Anterior cingulate cortex (tissue), 58 donors: Measurements from ENCODE around the gene AQP12B.
"Not testable (repeated sequence)": the region's sequence is repeated elsewhere in the genome, so short reads cannot be mapped to it uniquely, and the experiment has no call there.

Source experiments
- DNase-seq, 58 donors: peaks; one replicate each; lab custom pipeline; 2025; lab: John Stamatoyannopoulos, UW

The AQP12B gene

GRCh38 chr2:240702640-240703011 lies 19.9 kb upstream of the AQP12B start:
- DNase-seq, result no peak

GRCh38 chr2:240701736-240702639 lies 19.3 kb upstream of the AQP12B start:
- no peak for DNase-seq

- no peak for DNase-seq
Observed at GRCh38 chr2:240701091-240701735, 18.5 kb upstream of the AQP12B start.

- DNase-seq, result not testable (repeated sequence)
Observed at GRCh38 chr2:240700616-240701015, 17.9 kb upstream of the AQP12B start.

- DNase-seq, result not testable (repeated sequence)
Observed at GRCh38 chr2:240699835-240700234, 17.1 kb upstream of the AQP12B start.

DNA sequence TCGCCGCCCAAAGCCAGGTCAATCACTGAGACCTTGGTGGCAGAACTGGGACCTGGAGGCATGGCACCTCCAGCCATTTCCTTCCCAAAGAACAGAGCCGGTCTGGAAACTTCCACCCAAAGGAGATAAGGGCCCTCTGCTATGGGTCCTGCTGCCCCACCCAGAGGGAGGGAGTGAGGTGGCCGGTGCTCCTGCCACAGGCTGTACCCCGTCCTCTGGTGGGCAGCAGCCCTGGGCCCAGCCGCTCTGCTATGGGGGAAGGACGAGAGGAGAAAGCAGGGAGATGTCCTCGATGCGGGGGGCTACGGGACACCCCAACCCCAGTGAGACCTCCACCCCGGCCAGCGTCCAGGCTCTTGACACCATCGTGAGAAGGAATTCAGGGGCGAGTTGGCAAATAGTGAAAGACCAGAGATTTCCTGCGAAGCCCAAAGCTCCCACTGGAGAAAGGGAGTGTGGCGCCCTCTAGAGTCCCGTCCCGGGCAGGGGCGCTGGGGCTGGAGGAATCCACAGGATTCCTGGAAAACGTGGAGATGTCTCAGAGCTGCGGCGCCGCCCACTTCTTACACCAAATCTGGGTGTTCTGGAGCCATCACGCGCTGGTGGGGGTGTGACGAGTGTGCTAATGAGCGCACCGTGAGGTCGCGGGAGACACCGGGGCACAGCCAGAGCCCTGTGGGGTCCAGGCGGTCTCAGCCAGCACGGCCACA lies 16.3 kb upstream of the AQP12B start:
- DNase-seq, result not testable (repeated sequence)

DNA sequence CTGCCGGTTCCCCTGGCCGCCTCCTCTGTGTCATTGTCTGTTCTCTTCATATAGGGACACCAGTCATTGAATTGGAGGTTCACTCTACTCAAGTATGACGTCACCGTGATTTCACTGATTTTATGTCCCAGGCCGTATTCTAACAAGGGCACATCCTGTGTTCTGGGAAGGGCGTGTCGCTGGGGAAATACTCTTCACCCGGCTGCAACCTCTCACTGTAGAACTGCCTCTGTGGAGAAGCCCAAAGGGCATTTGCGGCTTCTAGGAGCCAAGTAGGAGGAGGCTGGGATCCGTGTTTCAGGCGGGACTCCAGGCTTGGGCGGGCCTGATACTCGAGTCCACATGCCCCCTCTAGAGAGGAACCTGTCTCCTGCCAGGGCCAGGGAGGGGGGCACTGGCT lies 13.8 kb upstream of the AQP12B start:
- DNase-seq, result not testable (repeated sequence)

GRCh38 chr2:240695593-240695992 lies 12.9 kb upstream of the AQP12B start:
- not testable (repeated sequence) for DNase-seq

DNA sequence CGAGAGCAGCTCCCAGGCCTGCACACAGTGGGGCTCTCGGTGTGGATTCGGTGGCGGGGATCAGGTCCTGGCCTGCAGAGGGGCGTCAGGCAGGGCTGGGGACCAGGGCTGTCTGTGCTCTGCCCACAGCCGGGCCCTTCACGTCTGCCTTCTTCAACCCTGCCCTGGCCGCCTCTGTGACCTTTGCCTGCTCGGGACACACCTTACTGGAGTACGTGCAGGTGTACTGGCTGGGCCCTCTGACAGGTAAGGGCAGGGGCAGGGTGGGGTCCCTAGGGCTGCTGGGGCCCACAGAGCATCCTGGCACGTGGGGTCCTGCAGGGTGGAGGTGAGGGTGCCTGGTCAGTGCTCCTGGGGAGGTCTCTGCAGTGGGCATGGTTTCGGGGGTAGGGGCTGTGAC lies 11.6 kb upstream of the AQP12B start:
- DNase-seq, result not testable (repeated sequence)

DNA sequence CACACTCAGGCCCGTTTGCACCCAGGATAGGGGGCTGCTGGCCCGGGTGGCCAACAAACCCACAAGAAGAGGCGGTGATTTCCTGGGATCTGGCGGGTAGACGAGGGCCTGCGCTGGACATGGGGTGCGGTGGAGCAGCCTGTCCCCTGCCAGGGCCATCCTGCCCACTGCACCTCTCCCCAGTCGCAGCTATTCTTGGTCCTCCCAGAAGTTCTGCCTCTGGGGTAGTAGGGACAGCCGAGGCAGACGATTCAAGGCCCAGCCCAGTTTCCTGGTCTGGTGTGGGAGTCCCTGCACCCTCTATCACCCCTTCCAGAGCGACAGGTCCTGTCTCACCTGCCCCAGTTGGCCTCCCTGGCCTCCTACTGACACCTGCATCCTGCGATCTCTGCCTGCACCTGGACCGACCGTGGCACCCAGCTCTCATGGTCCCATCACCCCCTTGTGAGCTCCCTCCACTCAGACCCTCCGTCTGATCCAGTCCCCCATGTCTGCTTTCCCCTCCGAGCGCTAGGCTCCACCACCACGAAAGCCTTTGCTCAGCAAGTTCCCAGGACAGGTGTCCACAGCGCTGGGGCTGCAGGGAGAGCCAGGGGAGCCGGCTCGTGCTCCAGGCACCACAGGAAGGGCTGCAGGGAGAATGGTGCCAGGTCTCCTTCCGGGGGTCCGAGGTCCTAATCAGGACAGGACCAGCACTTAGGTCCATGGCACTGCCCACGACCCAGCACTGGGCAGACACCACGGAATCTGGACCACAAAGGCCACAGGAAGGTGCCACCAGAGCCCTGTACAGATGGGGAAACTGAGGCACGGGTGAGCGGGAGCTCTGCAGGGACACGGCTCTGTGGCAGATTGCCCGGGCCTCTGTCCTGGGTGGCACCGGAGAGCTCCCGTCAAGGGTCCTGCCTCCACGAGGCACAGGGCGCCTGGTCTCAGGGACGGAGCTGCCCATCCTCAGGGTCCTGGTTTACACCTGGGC lies 10.2 kb upstream of the AQP12B start:
- not testable (repeated sequence) for DNase-seq

DNA sequence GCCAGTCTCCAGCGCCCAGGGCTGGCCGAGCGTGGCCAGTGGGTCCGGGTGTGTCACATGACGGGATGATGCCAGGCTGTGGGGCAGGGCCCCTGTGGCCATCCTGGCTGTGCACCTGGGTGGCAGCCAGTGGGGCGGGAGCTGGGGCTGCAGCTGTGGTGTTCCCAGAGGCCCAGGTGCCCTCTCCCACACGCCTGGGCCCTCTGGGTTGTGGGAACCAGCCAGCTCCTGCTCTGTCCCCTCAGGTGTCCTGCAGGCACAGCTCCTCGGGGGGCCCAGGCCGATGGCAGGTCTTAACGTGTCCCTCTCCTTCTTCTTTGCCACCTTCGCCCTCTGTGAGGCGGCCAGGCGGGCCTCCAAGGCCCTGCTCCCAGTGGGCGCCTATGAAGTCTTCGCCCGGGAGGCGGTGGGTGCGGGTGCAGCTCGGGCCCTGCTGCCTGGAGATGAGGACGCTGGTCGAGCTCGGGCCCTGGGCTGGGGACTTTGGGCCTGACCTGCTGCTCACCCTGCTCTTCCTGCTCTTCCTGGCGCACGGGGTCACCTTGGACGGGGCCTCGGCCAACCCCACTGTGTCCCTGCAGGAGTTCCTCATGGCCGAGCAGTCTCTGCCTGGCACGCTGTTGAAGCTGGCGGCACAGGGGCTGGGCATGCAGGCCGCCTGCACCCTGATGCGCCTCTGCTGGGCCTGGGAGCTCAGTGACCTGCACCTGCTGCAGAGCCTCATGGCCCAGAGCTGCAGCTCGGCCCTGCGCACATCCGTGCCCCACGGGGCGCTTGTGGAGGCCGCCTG lies 9.1 kb upstream of the AQP12B start, which contains the start of gene AQP12A:
Gene AQP12A, plus strand, starts transcription at position 236 of the 790 bp plus-strand sequence. Its CDS starts 48 bp downstream, at position 284.
- not testable (repeated sequence) for DNase-seq

DNA sequence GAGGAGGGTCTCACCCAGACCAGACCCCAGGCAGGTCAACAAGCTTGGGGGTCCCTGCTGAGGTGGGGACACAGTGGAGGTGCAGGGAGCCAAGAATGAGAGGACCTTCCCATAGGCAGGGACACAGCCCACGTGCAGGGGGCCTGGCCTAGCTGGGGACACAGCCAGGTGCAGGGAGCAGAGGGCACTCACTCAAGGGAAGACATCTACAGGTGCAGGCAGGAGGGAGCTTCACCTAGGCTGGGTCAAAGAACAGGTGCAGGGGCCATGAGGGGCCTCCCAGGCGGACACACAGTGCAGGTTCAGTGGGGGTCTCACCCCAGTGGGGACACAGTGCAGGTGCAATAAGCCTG lies 8.4 kb upstream of the AQP12B start:
- DNase-seq, result not testable (repeated sequence)

GRCh38 chr2:240690421-240691074 lies 7.9 kb upstream of the AQP12B start:
- not testable (repeated sequence) for DNase-seq

DNA sequence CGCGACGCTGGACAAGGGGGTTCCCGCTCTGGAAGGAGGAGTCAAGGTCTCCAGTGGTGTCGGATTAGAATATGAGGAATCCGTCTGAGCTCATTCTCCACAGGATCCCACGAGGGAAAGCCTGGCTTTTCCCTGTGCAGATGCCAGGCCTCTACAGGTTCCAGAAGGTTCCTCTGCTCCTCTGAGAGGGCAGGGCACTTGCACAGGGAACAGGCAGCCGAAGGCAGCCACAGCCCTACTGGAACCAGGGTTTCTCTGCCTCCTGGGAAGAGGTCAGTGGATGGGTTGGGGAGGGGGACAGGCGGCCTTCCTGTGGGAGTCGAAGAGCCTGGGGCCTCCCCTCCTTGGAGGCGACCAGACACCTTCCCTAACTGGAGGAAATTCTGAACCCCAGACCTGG lies 7.3 kb upstream of the AQP12B start:
- no peak for DNase-seq

- no peak for DNase-seq
Observed at GRCh38 chr2:240688553-240688919, 5.9 kb upstream of the AQP12B start.

DNA sequence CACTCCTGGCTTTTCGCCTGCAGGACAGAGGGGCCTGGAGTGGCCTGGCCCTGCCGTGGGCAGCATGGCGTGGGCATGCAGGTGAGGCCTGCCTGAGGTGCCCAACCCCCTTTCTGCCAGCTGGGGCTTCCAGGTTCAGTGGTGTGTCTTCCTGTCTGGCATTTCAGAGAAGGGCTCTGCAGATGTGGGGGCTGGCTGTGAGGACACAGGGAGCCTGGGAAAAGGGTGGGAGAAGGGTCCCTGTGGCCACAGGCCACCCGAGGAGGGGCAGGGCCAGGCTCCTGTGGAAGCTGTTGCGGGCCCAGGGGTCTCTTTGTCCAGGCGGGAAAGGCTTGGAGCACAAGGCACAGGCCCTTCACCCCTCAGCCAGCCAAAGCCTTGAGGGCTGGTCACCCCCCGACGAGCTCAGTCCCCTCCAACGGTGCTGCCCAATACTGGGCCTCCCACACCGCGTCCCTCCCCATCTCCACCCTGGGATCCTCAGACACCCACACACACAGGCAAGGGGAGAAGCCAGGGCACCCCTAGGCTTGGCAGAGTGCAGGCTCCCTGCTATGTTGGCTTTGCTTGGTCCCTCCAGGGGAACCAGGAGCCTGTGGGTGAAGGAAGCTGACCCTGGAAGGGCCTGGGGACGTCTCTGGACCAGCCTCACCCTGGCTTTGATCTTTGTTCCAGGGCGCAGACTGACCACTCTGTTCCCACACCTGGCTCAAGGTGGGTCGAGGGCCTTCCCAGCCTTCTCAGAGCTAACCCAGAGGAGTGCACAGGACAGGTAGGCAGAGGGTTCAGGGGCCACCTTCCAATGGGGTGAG lies 5.3 kb upstream of the AQP12B start:
- DNase-seq, result no peak

GRCh38 chr2:240687045-240687740 lies 4.5 kb upstream of the AQP12B start:
- DNase-seq, result no peak
